K562 (cell line): Measurements from ENCODE around the gene HCRT. TPM values are rescaled to one million over a fixed set of nuclear protein-coding genes. Genes with fewer than 3 reads are reported as not detected.

Experiments used
- ARID1B ChIP-seq: fragments of 450-650 bp; IDR thresholded peaks from 2 replicates; pipeline ENCODE4 v1.6.1; 2016; ENCODE audit warnings: antibody characterized with exemption, mild to moderate bottlenecking, inconsistent platforms
- CXXC5 ChIP-seq: fragments of 250-450 bp; sonication (Bioruptor Pico); IDR thresholded peaks from 2 replicates; pipeline ENCODE4 v1.8.0; 2022; ENCODE audit warnings: inconsistent platforms, mild to moderate bottlenecking, moderate library complexity
- DMBX1 ChIP-seq: fragments of 250-450 bp; sonication (Bioruptor Pico); IDR thresholded peaks from 2 replicates; pipeline ENCODE4 v1.8.0; 2022; ENCODE audit warnings: inconsistent platforms, mild to moderate bottlenecking, moderate library complexity, borderline replicate concordance
- FOXM1 ChIP-seq, 2 experiments: fragments of 450-650 bp in 1 of 2; sonication (generic) in 1 of 2; formaldehyde crosslinking in 1 of 2; IDR thresholded peaks; 2 replicates each; pipeline versions ENCODE4 v1.6.1 to v1.9.0; 2017 to 2022; ENCODE audit warnings: low read depth in 2 of 2, mild to moderate bottlenecking in 2 of 2, missing genetic modification reagents in 1 of 2, moderate library complexity in 1 of 2
- FOXP1 ChIP-seq: sonication (generic); formaldehyde crosslinking; IDR thresholded peaks from 2 replicates; pipeline ENCODE4 v1.8.0; 2022; ENCODE audit warnings: mild to moderate bottlenecking, missing genetic modification reagents
- GABPB2 ChIP-seq: fragments of 250-450 bp; sonication (Bioruptor Pico); conservative IDR thresholded peaks from 2 replicates; pipeline ENCODE4 v1.5.1; 2021; ENCODE audit warnings: mild to moderate bottlenecking
- GATAD2A ChIP-seq: fragments of 450-650 bp; IDR thresholded peaks from 2 replicates; pipeline ENCODE4 v1.6.1; 2017
- HDAC1 ChIP-seq, 2 experiments: fragments of 450-650 bp; IDR thresholded peaks; 2 replicates each; pipeline ENCODE4 v1.6.1; 2016 to 2017; ENCODE audit warnings: inconsistent platforms in 1 of 2, mild to moderate bottlenecking in 1 of 2, moderate library complexity in 1 of 2
- MTA3 ChIP-seq: fragments of 450-650 bp; formaldehyde crosslinking; IDR thresholded peaks from 2 replicates; pipeline ENCODE4 v1.6.1; 2017; ENCODE audit warnings: mild to moderate bottlenecking, borderline replicate concordance
- RB1 ChIP-seq: fragments of 450-650 bp; IDR thresholded peaks from 2 replicates; pipeline ENCODE4 v1.6.1; 2017; ENCODE audit warnings: low read depth, mild to moderate bottlenecking
- SIN3A ChIP-seq, 2 experiments: fragments of 150-350 bp in 1 of 2; IDR thresholded peaks; 2 replicates each; pipeline ENCODE4 v1.6.1; 2011 to 2016; ENCODE audit warnings: borderline replicate concordance in 2 of 2, low read depth in 2 of 2, low read length in 2 of 2, mild to moderate bottlenecking in 2 of 2, moderate library complexity in 2 of 2; ENCODE audit not compliant: control insufficient read depth in 1 of 2
- SREBF2 ChIP-seq: sonication (generic); formaldehyde crosslinking; IDR thresholded peaks from 2 replicates; pipeline ENCODE4 v1.4.0; 2020; ENCODE audit warnings: mild to moderate bottlenecking, missing genetic modification reagents
- TEAD1 ChIP-seq, 2 experiments: fragments of 450-650 bp in 1 of 2; sonication (generic) in 1 of 2; formaldehyde crosslinking; IDR thresholded peaks; 2 replicates each; pipeline versions ENCODE4 v1.4.0 to v1.8.0; 2020 to 2022; ENCODE audit warnings: mild to moderate bottlenecking in 2 of 2, missing genetic modification reagents in 1 of 2
- ZNF347 ChIP-seq: fragments of 450-650 bp; formaldehyde crosslinking; IDR thresholded peaks from 2 replicates; pipeline ENCODE4 v1.4.0; 2020; ENCODE audit warnings: low read depth, mild to moderate bottlenecking, moderate library complexity
- ZNF75A ChIP-seq: fragments of 450-650 bp; formaldehyde crosslinking; IDR thresholded peaks from 2 replicates; pipeline ENCODE4 v1.4.0; 2020; ENCODE audit warnings: mild to moderate bottlenecking
- polyA plus RNA-seq, 8 experiments: library from polyadenylated mRNA; depleted of rRNA in 4 of 8; stranded (reverse) in 5 of 8; unstranded in 3 of 8; fragments of >200 nt; fragmentation: Nextera tagmentation in 2 of 8; fragmentation: Illumina TruSeq in 1 of 8; extraction: Ambion mirVana in 2 of 8; extraction: Trizol in 1 of 8; gene quantifications; 2 replicates each; pipeline versions ENCODE4 v1.2.1 to v1.2.3, GENCODE V29; 2011 to 2014; ENCODE audit warnings: inconsistent platforms in 1 of 8, missing spikeins in 1 of 8
- total RNA-seq, 7 experiments: library from RNA; depleted of rRNA in 6 of 7; stranded (reverse); fragments of >200 nt in 6 of 7; fragmentation: Illumina TruSeq in 2 of 7; extraction: Trizol in 2 of 7; gene quantifications; 2 replicates each; pipeline versions ENCODE4 v1.2.1 to v1.2.3, GENCODE V29; 2011 to 2021; ENCODE audit warnings: low replicate concordance in 1 of 7
- TF ChIP-seq, protein P1 (sequence below): fragments of 200-800 bp; sonication (Bioruptor generic); IDR thresholded peaks from 2 replicates; pipeline ENCODE4 v1.6.1; 2016; ENCODE audit warnings: missing genetic modification characterization, missing compliant biosample characterization
- TF ChIP-seq, protein P2 (sequence below): sonication (generic); formaldehyde crosslinking; IDR thresholded peaks from 2 replicates; pipeline ENCODE4 v1.8.0; 2022; ENCODE audit warnings: mild to moderate bottlenecking, missing genetic modification reagents

HCRT gene
- total and polyA plus RNA-seq, 9 of the 15 experiments (the other 6 are each of a cell fraction or from before 2014, with no cell fraction given) = not detected

DNA sequence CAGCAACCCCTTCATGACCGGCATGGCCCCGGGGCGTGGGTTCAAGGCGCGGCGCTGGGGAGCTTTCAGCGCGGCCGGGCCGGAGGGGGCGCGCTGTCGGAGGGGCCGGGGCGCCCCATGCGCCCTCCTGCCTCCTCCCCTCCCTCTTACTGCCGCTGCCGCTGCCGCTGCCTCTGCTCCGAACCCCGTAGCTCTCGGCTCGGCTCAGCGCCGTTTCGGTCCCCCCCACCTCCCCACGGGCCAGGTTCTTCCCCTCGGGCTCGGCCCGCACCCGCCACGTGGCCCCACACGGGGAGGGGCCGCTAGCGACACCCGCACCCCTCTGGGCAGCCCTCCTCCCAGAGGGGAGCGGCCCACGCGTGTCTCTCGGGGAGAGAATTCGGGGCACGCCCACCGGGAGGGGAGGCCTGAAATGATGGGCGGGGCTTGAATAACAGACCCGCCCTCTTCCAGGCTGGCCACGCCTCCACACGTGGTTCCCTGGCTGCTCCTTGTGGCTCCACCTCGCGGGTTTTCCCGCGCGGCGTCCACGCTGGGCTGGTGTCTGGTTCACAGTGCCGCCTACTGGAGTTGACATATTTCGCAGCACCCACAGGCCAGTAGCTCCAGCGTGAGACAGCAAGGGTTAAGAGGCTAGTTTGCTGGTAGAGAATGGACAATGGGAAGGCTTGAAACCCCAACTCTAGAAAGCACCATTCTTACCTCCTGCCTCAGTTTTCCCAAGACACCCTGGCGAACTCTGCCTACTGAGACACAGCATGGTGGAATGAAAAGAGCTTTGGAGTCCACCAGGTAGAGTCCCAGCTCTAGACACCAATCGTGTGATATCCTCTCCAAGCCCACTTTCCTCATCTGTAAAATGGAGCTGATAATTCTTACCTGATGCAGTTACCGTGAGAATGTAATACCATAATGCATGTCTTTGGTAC is 4.1 kb downstream of the HCRT start, which contains the start of gene KCNH4 (continued):
- TF ChIP-seq, protein P1, sequence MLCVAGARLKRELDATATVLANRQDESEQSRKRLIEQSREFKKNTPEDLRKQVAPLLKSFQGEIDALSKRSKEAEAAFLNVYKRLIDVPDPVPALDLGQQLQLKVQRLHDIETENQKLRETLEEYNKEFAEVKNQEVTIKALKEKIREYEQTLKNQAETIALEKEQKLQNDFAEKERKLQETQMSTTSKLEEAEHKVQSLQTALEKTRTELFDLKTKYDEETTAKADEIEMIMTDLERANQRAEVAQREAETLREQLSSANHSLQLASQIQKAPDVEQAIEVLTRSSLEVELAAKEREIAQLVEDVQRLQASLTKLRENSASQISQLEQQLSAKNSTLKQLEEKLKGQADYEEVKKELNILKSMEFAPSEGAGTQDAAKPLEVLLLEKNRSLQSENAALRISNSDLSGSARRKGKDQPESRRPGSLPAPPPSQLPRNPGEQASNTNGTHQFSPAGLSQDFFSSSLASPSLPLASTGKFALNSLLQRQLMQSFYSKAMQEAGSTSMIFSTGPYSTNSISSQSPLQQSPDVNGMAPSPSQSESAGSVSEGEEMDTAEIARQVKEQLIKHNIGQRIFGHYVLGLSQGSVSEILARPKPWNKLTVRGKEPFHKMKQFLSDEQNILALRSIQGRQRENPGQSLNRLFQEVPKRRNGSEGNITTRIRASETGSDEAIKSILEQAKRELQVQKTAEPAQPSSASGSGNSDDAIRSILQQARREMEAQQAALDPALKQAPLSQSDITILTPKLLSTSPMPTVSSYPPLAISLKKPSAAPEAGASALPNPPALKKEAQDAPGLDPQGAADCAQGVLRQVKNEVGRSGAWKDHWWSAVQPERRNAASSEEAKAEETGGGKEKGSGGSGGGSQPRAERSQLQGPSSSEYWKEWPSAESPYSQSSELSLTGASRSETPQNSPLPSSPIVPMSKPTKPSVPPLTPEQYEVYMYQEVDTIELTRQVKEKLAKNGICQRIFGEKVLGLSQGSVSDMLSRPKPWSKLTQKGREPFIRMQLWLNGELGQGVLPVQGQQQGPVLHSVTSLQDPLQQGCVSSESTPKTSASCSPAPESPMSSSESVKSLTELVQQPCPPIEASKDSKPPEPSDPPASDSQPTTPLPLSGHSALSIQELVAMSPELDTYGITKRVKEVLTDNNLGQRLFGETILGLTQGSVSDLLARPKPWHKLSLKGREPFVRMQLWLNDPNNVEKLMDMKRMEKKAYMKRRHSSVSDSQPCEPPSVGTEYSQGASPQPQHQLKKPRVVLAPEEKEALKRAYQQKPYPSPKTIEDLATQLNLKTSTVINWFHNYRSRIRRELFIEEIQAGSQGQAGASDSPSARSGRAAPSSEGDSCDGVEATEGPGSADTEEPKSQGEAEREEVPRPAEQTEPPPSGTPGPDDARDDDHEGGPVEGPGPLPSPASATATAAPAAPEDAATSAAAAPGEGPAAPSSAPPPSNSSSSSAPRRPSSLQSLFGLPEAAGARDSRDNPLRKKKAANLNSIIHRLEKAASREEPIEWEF = no peak
- TF ChIP-seq GABPB2 (no peak), SREBF2 (no peak), GATAD2A (no peak), FOXP1 (CRISPR knock-in tag) (peak; percentile 58; the same call in 1 of the 2 replicates), MTA3 (peak; percentile 86), FOXM1 (IDR thresholded peaks at IDR 0.05; ENCODE audit: low read depth) (no peak), FOXM1 (CRISPR knock-in tag; IDR thresholded peaks at IDR 0.05; ENCODE audit: low read depth) (no peak), RB1 (peak; percentile 100), SIN3A (IDR thresholded peaks at IDR 0.05; ENCODE audit: borderline replicate concordance in 2 of 2, control insufficient read depth in 1 of 2, low read depth in 2 of 2, low read length in 2 of 2) (peak; percentile 73 to 87; a peak in 2 of 4 replicates), DMBX1 (CRISPR knock-in tag) (peak; percentile 50; the same call in 1 of the 2 replicates), ZNF347 (no peak), ZNF75A (no peak), CXXC5 (CRISPR knock-in tag) (peak; percentile 75), TEAD1 (CRISPR knock-in tag; IDR thresholded peaks at IDR 0.05) (peak in 1 of 2 experiments; percentile 83; a peak in 2 of 4 replicates), HDAC1 (IDR thresholded peaks at IDR 0.05) (peak in 1 of 2 experiments; percentile 94; a peak in 2 of 4 replicates), ARID1B (peak; percentile 33; the same call in 1 of the 2 replicates)
- TF ChIP-seq, protein P2, sequence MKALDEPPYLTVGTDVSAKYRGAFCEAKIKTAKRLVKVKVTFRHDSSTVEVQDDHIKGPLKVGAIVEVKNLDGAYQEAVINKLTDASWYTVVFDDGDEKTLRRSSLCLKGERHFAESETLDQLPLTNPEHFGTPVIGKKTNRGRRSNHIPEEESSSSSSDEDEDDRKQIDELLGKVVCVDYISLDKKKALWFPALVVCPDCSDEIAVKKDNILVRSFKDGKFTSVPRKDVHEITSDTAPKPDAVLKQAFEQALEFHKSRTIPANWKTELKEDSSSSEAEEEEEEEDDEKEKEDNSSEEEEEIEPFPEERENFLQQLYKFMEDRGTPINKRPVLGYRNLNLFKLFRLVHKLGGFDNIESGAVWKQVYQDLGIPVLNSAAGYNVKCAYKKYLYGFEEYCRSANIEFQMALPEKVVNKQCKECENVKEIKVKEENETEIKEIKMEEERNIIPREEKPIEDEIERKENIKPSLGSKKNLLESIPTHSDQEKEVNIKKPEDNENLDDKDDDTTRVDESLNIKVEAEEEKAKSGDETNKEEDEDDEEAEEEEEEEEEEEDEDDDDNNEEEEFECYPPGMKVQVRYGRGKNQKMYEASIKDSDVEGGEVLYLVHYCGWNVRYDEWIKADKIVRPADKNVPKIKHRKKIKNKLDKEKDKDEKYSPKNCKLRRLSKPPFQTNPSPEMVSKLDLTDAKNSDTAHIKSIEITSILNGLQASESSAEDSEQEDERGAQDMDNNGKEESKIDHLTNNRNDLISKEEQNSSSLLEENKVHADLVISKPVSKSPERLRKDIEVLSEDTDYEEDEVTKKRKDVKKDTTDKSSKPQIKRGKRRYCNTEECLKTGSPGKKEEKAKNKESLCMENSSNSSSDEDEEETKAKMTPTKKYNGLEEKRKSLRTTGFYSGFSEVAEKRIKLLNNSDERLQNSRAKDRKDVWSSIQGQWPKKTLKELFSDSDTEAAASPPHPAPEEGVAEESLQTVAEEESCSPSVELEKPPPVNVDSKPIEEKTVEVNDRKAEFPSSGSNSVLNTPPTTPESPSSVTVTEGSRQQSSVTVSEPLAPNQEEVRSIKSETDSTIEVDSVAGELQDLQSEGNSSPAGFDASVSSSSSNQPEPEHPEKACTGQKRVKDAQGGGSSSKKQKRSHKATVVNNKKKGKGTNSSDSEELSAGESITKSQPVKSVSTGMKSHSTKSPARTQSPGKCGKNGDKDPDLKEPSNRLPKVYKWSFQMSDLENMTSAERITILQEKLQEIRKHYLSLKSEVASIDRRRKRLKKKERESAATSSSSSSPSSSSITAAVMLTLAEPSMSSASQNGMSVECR (CRISPR knock-in tag) = peak; percentile 95
